Measurements from ENCODE around the gene PTPRM. TPM values are rescaled to one million over a fixed set of nuclear protein-coding genes. Genes with fewer than 3 reads are reported as not detected.

Gene PTPRM
- total and polyA plus RNA-seq, 2 donors (not counting 3 experiments of a cell fraction or from before 2014, with no cell fraction given) = 37.4 to 43.7 TPM

DNA sequence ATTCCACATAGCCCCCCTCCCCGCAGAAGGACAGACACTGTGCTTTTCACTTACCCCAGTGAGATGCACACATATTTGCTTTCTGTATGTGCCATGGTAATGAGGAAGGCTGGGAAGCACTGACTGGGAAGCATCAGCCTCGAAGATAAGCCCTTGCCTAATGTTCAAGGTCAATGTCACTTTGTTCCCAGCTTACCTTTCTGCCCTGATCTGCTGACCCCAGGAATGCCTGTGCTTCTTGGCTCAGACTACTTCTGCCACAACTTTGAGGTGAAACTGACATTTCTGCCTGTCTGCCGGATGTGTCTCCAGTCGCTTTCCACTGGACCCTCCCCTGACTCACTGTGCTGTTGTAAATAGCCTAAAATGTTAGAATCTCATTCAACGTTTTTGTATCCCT lies 183.8 kb downstream of the PTPRM start:
- Histone ChIP-seq H3K79me2 (ENCODE audit: control insufficient read depth, insufficient read depth, low read length) (no peaks in the 10 kb centered on the region), H3K4me3 (replicated peaks in 1 of 3; ENCODE audit: insufficient read depth in 1 of 3, low read depth in 1 of 3, low read length in 3 of 3) (no peak overlapping the region), H2AFZ (ENCODE audit: low read depth, low read length) (no peak overlapping the region), H3K36me3 (ENCODE audit: control insufficient read depth in 2 of 2, extremely low read depth in 1 of 2, insufficient read depth in 2 of 2, low read length in 2 of 2) (no peaks in the 10 kb centered on the region), H3K4me2 (ENCODE audit: insufficient read depth, low read length) (no peak overlapping the region), H3K27me3 (ENCODE audit: control insufficient read depth in 2 of 2, insufficient read depth in 2 of 2, low read length in 2 of 2) (no peaks in the 10 kb centered on the region), H3K4me1 (ENCODE audit: control insufficient read depth, extremely low read depth, insufficient read depth, low read length) (peaks cover 34% of the 10 kb centered on the region), H3K9me3 (replicated peaks; ENCODE audit: control insufficient read depth, insufficient read depth, low read length) (no peaks in the 10 kb centered on the region), H3K27ac (ENCODE audit: insufficient read depth, low read depth, low read length) (no peak overlapping the region), H3K9ac (replicated peaks; ENCODE audit: extremely low read depth, insufficient read depth, low read length) (no peak overlapping the region), H4K20me1 (replicated peaks; ENCODE audit: control insufficient read depth, extremely low read depth, insufficient read depth, low read length) (no peaks in the 10 kb centered on the region), H3K9me1 (replicated peaks; ENCODE audit: control insufficient read depth, extremely low read depth, insufficient read depth, low read length) (no peaks in the 10 kb centered on the region)
- TF ChIP-seq MAX (IDR thresholded peaks at IDR 0.05; ENCODE audit: insufficient read depth, insufficient read length) (no peak), JUN (IDR thresholded peaks at IDR 0.05; ENCODE audit: borderline replicate concordance, insufficient read depth, insufficient read length, low read depth) (no peak), EZH2 (IDR thresholded peaks at IDR 0.05; ENCODE audit: borderline replicate concordance, low read depth, low read length, severe bottlenecking) (no peak), MYC (IDR thresholded peaks at IDR 0.05; ENCODE audit: low read depth, low read length) (no peak), FOS (IDR thresholded peaks at IDR 0.05; ENCODE audit: borderline replicate concordance, insufficient read depth, low read length) (no peak), POLR2AphosphoS5 (IDR thresholded peaks at IDR 0.05; ENCODE audit: insufficient read depth, low read depth, low read length) (no peak), GATA2 (IDR thresholded peaks at IDR 0.05; ENCODE audit: insufficient read depth, insufficient read length, low read depth, low read length) (no peak), POLR2A (IDR thresholded peaks at IDR 0.05; ENCODE audit: low read depth, low read length) (no peak)
- TF ChIP-seq, protein P1, sequence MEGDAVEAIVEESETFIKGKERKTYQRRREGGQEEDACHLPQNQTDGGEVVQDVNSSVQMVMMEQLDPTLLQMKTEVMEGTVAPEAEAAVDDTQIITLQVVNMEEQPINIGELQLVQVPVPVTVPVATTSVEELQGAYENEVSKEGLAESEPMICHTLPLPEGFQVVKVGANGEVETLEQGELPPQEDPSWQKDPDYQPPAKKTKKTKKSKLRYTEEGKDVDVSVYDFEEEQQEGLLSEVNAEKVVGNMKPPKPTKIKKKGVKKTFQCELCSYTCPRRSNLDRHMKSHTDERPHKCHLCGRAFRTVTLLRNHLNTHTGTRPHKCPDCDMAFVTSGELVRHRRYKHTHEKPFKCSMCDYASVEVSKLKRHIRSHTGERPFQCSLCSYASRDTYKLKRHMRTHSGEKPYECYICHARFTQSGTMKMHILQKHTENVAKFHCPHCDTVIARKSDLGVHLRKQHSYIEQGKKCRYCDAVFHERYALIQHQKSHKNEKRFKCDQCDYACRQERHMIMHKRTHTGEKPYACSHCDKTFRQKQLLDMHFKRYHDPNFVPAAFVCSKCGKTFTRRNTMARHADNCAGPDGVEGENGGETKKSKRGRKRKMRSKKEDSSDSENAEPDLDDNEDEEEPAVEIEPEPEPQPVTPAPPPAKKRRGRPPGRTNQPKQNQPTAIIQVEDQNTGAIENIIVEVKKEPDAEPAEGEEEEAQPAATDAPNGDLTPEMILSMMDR (IDR thresholded peaks at IDR 0.05; ENCODE audit: extremely low read depth in 1 of 2, insufficient read depth in 1 of 2, low read depth in 1 of 2, low read length in 2 of 2) = no peak
- dilution Hi-C loops (cut with MboI; ENCODE audit: extremely low pct_ligation_motif_present, low sequenced_read_pairs) = no loop called here
- DNase-seq (ENCODE audit: low read depth, low spot score) (no peak), FAIRE-seq (peak; percentile 28)
- CTCF ChIA-PET = interaction anchor here (1.1 kb wide), 1 partner anchor 84 kb away, joined by 3 read pairs; no protein-coding TSS in a partner anchor
- intact Hi-C loops (cut with micrococcal nuclease) = no loop called here
- POLR2A ChIA-PET = no interaction called here
- no TSS peak for BruUV-seq (replicated peaks)

Measured in endothelial cell of umbilical vein (primary cell).